NCI-H1694 treated with DMSO at 0.1 percent for 48 hours (cell line): ENCODE measurements around the gene CKS1B.

ENCODE experiments used
- DNase-seq: peaks from one replicate; lab custom pipeline; 2025; lab: John Stamatoyannopoulos, UW

The CKS1B gene

DNA sequence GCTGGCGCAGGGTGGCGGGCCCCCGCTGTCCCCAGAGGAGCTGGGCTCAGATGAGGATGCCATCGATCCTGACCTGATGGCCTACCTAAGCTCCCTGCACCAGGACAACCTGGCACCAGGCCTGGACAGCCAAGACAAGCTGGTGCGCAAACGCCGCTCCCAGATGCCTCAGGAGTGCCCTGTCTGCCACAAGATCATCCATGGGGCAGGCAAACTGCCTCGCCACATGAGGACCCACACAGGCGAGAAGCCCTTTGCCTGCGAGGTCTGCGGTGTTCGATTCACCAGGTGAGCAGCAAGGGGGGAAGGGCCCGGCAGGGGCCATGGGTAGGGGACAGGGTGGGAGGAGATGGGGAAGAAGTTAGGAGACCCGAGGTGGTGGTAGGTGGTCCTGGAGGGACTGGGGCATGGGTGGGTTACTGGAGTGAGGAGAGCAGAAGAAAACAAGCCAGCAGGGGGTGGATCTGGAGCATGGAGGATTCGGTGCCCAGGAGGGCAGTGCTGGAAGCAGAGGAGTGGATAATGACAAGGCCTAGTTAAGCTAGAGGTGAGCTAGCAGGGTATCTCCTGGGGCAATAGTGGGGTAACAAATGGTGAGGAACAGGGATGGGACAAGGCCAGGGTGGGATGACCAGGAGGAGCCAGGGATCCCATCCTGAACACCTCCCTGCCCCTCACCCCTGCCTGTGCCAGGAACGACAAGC lies 41.2 kb downstream of the CKS1B start:
- no peak for DNase-seq

DNA sequence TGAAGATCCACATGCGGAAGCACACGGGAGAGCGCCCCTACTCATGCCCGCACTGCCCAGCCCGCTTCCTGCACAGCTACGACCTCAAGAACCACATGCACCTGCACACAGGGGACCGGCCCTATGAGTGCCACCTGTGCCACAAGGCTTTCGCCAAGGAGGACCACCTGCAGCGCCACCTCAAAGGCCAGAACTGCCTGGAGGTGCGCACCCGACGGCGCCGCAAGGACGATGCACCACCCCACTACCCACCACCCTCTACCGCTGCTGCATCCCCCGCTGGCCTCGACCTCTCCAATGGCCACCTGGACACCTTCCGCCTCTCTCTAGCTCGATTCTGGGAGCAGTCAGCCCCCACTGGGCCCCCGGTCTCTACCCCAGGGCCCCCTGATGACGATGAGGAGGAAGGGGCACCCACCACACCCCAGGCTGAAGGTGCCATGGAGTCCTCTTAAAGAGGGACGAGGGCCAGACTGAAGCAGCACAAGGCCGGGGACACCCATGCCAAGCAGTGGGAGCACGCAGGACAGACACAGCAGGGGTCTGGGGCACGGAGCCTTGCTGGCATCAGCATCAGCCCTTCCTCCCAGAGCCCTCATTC lies 41.9 kb downstream of the CKS1B start:
- DNase-seq, result no peak

DNA sequence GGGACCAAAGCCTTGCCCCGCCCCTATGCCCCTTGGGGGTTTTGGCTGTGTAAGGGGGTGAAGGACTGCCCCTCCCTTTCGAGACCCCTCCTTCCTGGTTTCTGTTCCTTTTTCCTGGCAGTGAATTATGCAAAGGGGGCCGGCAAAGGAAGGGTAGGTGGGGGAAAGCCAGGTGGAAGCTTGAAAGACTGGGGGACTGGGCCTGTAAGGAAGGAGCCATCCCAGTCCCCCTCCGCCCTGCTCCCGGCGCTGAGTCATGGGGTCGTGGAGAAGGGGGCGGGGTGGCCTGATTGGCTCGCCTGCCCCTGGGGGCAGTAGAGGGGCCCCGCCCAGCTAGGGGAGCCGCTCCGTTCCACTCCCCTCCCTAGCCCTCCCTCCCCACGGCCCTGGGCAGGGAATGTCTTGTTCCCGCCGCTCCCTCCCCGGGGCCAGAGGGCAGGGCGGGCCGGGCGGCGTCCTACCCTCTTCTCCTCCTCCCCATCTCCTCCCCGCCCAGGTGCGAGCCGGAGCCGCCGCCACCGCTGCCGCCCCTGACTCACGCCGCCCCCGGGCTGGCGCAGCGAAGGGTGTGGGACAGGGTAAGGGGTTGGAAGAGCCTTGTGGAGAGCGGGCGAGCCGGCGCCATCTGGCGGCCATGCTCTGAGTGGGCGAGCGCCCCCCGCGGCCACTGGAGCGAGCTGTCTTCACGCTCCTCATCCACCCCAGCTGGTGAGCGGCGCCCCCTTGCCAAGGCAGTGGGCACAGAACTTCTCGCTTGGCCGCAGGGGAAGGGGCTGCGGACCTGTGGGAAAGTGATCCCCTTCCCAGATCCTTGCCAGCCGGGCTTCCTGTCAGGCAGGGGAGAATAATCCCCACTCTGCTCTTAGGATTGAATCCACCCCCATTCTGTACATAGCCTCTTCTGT lies 42.8 kb downstream of the CKS1B start:
- DNase-seq, result peak; percentile 93

DNA sequence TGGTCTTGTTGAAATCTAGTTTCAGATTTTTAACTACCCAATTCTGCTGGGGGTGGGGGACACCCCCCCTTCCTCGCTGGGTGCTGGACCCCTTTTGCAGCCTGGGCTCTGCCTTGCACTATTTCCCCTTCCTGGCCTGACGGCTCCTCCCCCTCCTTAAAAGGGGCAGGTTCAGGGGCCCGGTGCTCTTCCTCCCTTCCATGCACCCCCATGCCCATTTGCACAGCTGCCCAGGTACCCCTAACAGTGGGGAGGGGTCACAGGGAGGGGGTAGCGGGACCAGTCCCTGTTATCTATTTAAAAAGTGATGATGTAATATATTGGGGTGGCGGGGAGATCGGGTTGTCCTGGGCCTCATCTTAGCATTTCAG lies 43.5 kb downstream of the CKS1B start:
- DNase-seq, result no peak

DNA sequence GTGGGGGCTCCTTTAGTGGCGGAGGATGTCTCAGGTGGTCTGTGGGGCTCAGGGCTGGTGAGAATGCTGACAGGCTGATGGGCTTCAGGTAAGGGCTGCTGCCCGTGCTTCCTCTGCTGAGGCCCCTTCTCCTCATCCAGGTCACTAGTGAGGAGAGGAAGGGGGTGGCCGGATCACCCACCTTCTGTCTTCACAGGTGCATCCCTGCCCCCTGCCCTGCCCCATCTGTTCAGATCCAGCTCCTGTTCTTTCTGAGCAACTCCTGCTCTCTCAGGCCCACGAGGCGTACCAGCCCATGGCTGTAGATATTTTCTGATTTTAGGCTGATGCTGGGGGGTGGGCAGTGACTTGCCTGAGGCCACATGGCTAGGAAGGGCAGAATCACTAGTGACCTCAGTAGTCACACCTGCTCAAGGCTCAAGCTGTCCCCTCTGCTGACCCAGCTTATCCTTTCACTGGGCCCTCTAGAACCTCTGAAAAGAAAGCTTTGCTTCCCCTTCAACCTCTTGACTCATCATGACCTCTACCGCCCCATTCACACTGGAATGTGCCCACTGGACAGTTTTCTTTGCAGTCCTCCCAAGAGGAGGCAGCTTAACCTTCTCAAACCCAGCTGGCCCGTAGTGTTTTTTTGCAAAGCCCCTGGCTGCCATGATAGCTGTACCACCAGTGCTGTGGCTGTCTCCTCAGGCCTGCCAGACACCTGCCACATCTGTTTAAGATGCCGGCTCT lies 44.3 kb downstream of the CKS1B start:
- DNase-seq, result no peak

DNA sequence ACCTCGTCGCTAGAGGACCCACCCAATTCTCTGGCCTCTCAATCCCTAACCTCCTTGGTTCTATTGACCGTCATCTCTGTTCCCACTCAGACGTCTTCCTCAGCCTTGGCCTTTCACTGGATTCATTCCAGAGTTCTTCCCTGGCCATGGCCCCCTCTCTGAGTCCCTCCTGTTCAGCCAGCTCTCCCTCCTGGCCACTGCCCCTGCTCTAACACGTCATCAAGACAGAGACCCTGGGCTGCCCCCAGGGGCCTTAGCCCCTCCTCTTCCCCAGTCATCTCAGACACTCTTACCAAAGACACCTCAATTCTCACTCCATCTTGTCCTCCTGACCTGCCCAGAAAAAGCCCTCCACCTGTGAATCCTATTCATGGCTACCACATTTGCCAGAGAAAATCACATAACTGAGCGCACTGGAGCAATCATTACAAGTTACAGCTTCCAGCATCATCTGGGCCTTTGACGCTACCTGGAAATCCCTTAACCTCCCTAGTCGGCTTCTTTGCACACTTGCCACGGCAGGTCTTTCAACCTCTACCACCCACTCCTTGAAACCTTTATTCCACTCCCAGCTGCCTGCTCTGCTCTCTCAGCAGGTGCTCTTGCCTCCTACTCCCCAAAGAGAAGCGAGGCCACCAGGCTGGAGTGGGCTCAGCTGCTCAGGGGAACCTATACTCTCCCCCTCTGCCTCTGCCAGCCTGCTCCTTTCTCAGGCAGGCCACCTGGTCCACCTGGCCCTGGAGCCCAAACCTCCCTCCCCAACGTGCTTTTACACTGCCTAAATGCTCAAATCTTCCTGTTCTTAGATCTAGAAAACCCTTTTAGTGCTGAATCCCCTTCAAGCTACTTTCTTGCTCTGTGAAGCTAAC lies 45.1 kb downstream of the CKS1B start:
- DNase-seq, result no peak

DNA sequence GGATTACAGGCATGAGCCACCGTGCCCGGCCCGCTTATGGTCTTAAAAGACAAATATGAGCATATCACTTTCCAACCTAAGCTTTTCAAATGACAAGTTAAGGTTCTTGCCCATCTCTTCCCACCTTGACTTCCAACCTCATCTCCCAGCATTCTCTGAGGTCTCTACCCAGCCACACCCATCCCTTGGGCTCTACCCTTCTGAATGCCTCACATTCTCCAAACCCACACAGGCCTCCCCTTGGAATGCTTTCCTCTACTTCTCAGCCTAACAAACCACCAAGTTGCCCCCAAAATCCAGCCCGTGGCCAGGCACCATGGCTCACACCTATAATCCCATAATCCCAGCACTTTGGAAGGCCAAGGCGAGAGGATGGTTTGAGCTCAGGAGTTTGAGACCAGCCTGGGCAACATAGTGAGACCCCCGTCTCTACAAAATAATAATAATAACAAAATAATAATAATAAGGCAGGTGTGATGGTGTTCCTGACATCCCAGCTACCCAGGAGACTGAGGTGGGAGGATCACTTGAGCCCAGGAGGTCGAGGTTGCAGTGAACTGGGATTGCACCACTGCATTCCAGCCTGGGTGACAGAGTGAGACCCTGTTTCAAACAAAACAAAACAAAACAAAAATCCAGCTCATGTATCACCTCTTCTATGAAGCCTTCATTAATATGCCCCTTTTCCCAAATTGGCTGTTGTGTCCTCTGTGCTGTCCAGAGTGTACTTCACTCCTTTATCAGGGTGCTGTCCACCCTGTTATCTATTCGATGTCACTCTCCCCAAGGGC lies 47.9 kb downstream of the CKS1B start:
- no peak for DNase-seq

DNA sequence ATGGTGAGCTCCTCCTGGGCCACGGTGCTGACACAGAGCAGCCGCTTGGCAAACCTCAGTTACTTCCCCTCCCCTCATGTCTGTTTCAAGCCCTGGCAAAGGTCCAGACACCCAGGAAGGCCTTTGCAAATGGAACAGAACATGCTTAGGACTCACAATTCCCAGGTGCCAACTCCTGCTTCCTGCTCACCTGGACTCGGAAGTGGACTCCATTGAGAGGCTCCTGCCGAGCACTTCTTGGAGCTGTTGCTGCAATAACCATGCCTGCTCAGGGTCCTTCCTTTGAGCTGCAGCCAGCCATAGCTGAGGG lies 48.4 kb downstream of the CKS1B start:
- DNase-seq, result no peak

DNA sequence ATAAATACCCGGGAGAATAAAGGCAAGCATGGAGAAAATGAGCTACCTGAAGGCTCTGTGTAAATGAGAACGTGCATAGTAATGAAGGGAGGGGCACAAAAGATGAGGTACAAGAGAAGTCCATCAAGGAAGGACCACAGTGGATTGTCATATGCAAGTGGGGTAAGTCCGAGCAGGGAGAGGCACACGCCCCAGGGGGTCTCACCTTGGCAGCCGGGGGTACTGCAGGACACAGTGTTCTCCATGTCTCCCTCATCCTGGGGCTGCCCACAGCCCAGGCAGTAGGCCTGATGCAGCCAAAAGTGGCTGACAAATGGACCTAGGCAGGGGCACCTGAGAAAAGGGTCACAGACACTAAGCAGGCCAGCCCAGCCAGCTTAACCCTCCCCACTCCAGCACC lies 49.1 kb downstream of the CKS1B start:
- DNase-seq, result no peak

DNA sequence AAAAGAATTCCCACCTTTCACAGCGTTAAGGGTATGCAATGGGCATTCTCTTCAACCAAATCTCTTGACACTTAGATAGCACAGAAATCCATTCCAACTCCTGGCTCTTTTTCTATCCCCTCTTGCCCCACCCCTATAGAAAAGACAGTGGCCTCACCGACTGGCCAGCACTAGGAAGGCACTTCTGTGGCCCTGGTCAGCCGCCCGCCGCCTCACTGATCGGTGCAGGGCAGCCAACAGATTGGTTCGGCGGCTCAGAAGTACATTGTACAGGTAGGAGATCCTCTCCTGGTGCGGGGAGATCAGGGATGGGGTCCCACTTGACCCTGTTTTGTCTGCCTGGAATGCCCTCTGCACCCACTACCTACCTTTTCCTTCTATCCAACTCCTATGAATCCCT lies 49.8 kb downstream of the CKS1B start:
- DNase-seq, result no peak

DNA sequence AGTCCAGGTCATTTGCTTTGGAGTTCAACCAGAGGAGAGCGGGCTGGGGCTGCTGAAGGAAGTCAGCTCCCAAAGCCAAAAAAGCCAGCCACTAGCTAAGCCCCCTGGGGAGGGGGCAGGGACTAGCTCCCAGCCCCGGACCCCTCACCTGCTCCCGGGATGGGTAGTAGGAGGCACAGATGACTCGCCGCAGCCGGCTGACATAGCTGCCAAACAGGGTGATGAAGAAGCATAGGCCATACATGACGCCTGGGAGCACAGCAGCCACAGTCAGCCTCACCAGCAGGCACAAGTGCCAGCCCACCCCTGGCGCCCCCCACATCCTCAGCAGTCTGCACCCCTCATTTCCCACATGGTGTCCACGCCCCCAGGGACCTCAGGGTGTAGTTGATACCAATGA lies 51.7 kb downstream of the CKS1B start:
- no peak for DNase-seq

DNA sequence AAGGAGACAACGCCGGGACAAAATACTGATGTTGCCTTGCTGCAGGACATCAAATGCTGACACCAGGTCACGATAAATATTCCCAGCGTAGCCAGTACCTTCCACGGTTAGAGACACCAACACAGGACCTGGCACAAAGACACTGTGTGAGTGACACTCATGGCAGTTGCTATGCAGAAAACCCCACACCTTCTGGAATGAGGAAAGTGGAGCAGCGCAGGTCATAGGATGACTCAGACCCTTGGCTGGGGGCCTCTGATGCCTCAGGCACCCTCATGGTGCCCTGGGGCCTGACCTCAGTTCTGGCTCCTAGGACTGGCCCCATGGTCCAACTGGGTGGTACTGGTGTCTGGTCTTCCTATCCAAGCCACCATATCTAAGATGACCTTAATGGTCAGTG lies 52.1 kb downstream of the CKS1B start:
- no peak for DNase-seq
